B cell (primary cell): ENCODE measurements around the gene MRPL52. TPM values are rescaled to one million over a fixed set of nuclear protein-coding genes. Genes with fewer than 3 reads are reported as not detected.
A peak's percentile ranks its signal among the peaks of the same experiment; 100 is the strongest.

Source experiments
- ATAC-seq: fragments of 200-7000 bp; cut with Tn5 transposase; one replicate; pipeline ENCODE4 v1.10.0; 2021; ENCODE audit warnings: low read depth, mild to moderate bottlenecking, moderate number of reproducible peaks, moderate library complexity
- CTCF ChIA-PET: fragments of 350-600 bp; sonication (Branson Sonifier 250); formaldehyde crosslinking; loops from one replicate; lab custom pipeline; 2021; ENCODE audit warnings: antibody characterized with exemption, inconsistent platforms; lab: Charles Lee
- POLR2A ChIA-PET: fragments of 350-600 bp; sonication (Branson Sonifier 250); formaldehyde crosslinking; loops from one replicate; lab custom pipeline; 2021; ENCODE audit warnings: antibody characterized with exemption; lab: Charles Lee
- DNase-seq: peaks from one replicate; pipeline ENCODE4 v3.0.0; 2013
- H2AFZ ChIP-seq: 2 replicates; pipeline ENCODE4 v1.6.1; 2012; ENCODE audit warnings: mild to moderate bottlenecking, low read depth, low read length; ENCODE audit not compliant: insufficient read depth, poor library complexity, severe bottlenecking
- H3K27ac ChIP-seq, 2 donors: 1 replicate in 1 of 2; 2 replicates in 1 of 2; pipeline ENCODE4 v1.5.1; 2012 to 2013; ENCODE audit warnings: low read length in 2 of 2, mild to moderate bottlenecking in 2 of 2, moderate library complexity in 1 of 2
- H3K27me3 ChIP-seq, 4 experiments: fragments of 200-600 bp in 1 of 4; sonication (generic) in 1 of 4; replicated peaks in 1 of 4; 1 replicate in 2 of 4; 2 replicates in 2 of 4; pipeline versions ENCODE4 v1.6.1 to v1.7.0; 2013 to 2016; ENCODE audit warnings: low read length in 3 of 4, mild to moderate bottlenecking in 2 of 4, mixed read lengths in 1 of 4, moderate library complexity in 1 of 4; ENCODE audit not compliant: insufficient read depth in 4 of 4, control insufficient read depth in 3 of 4; ENCODE audit errors: control extremely low read depth in 1 of 4
- H3K36me3 ChIP-seq, 2 experiments: replicated peaks in 1 of 2; 1 replicate in 1 of 2; 2 replicates in 1 of 2; pipeline versions ENCODE4 v1.6.1 to v1.7.1; 2013; ENCODE audit warnings: low read length in 1 of 2; ENCODE audit not compliant: insufficient read depth in 2 of 2, control insufficient read depth in 1 of 2; ENCODE audit errors: control extremely low read depth in 1 of 2, extremely low read depth in 1 of 2
- H3K4me1 ChIP-seq, 2 donors: fragments of 200-600 bp in 1 of 2; sonication (generic) in 1 of 2; 1 replicate in 1 of 2; 2 replicates in 1 of 2; pipeline versions ENCODE4 v1.5.1 to v1.6.1; 2013 to 2017; ENCODE audit warnings: low read length in 2 of 2; ENCODE audit not compliant: control insufficient read depth in 2 of 2, insufficient read depth in 2 of 2
- H3K4me2 ChIP-seq: replicated peaks from 2 replicates; pipeline ENCODE3; 2012; ENCODE audit warnings: mild to moderate bottlenecking, low read depth, low read length; ENCODE audit not compliant: poor library complexity, severe bottlenecking
- H3K4me3 ChIP-seq, 5 experiments: fragments of 200-600 bp in 1 of 5; sonication (generic) in 1 of 5; 1 replicate in 3 of 5; 2 replicates in 2 of 5; pipeline versions ENCODE4 v1.5.1 to v1.7.0; 2011 to 2016; ENCODE audit warnings: low read length in 4 of 5, mild to moderate bottlenecking in 4 of 5, low read depth in 2 of 5, control low read depth in 1 of 5, moderate library complexity in 1 of 5; ENCODE audit not compliant: insufficient read depth in 1 of 5; ENCODE audit errors: control extremely low read depth in 1 of 5, extremely low read depth in 1 of 5
- H3K79me2 ChIP-seq: fragments of 200-600 bp; sonication (generic); one replicate; pipeline ENCODE4 v1.6.0; 2016; ENCODE audit warnings: low read length; ENCODE audit not compliant: control insufficient read depth, insufficient read depth
- H3K9ac ChIP-seq: fragments of 200-600 bp; sonication (generic); 2 replicates; pipeline ENCODE4 v1.6.1; 2017; ENCODE audit warnings: mild to moderate bottlenecking, low read length, moderate library complexity
- H3K9me3 ChIP-seq, 3 donors: one replicate each; pipeline versions ENCODE4 v1.6.1 to v1.7.1; 2013; ENCODE audit warnings: low read length in 2 of 3; ENCODE audit not compliant: control insufficient read depth in 2 of 3, insufficient read depth in 1 of 3; ENCODE audit errors: control extremely low read depth in 1 of 3
- H4K20me1 ChIP-seq: 2 replicates; pipeline ENCODE4 v1.6.0; 2012; ENCODE audit warnings: mild to moderate bottlenecking, low read length; ENCODE audit not compliant: insufficient read depth, control insufficient read depth, poor library complexity, severe bottlenecking
- H3K27ac Mint-ChIP-seq: one replicate; pipeline ENCODE4 v1.8.0; 2021; ENCODE audit warnings: mixed read lengths
- H3K27me3 Mint-ChIP-seq: one replicate; pipeline ENCODE4 v1.8.0; 2021; ENCODE audit warnings: mixed read lengths
- H3K4me1 Mint-ChIP-seq: one replicate; pipeline ENCODE4 v1.8.0; 2021; ENCODE audit warnings: mixed read lengths
- H3K4me3 Mint-ChIP-seq: one replicate; pipeline ENCODE4 v1.8.0; 2021; ENCODE audit warnings: mixed read lengths
- H3K9me3 Mint-ChIP-seq: one replicate; pipeline ENCODE4 v1.8.0; 2022; ENCODE audit warnings: mixed read lengths; ENCODE audit not compliant: insufficient read depth
- EZH2 ChIP-seq: IDR thresholded peaks from 2 replicates; pipeline ENCODE4 v1.6.1; 2012; ENCODE audit warnings: borderline replicate concordance, low read depth, mild to moderate bottlenecking, moderate library complexity, low read length; ENCODE audit not compliant: insufficient read depth, poor library complexity, severe bottlenecking
- WGBS: methylation state at CpG from one replicate; pipeline ENCODE4 v1.1.5; 2013; ENCODE audit warnings: missing lambda C conversion rate; ENCODE audit not compliant: insufficient coverage; 5-methylcytosine and 5-hydroxymethylcytosine counted together
- intact Hi-C: fragments of 100-400 bp; cut with micrococcal nuclease; formaldehyde crosslinking; loops from one replicate; pipeline ENCODE4 v1.10.0; 2022
- polyA plus RNA-seq: library from polyadenylated mRNA; depleted of rRNA; stranded (reverse); fragments of >200 nt; gene quantifications from 2 replicates; pipeline ENCODE4 v1.2.3, GENCODE V29; 2012
- total RNA-seq, 2 donors: library from RNA; stranded (reverse); fragments of 120-200 nt in 1 of 2; gene quantifications; 1 replicate in 1 of 2; 2 replicates in 1 of 2; pipeline versions ENCODE4 v1.2.3 to v1.2.4, GENCODE V29; 2013 to 2022
- TF ChIP-seq, protein P1 (sequence below): fragments of 200-600 bp; IDR thresholded peaks from one replicate; pipeline ENCODE4 v1.8.0; 2022; ENCODE audit warnings: antibody characterized with exemption, mild to moderate bottlenecking

Gene MRPL52
- total and polyA plus RNA-seq, 2 donors (not counting 1 experiment from before 2014, with no cell fraction given) = 37.4 to 91.6 TPM

DNA sequence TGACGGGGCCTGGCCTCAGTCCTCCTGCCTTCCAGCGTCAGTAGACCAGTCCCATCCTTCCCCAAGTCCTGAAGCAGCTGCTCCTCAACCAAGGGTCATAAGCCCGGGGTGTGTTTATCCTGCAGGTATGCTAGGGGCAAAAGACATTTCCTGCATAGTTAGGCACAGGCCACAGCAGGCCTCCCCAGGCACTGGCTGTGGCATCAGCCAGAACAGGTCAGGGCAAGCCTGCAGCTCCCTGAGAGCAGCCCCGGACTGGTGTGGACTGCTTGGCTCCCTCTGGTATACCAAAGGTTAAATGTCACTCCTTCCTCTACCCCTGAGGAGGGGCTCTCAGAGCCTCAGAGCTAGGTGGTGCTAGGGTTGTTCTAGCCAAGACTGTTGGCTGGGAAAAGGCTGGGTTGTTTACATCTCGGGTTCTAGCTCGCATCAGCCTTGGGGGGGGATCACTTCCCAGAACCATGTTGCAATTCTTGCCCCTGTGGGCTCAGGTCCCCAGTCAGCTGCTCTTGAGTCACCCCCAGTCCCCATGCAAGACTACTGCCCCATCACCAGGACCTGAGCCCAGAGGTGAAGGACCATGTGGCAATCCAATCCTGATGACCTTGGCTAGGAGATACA is 9.6 kb downstream of the MRPL52 start:
- intact Hi-C loops = no loop called here
- peaks cover 18 to 22% of the 10 kb centered on the region in 2 donors for H3K4me1 ChIP-seq
- H3K4me2 ChIP-seq = no peak overlapping the region
- H3K9ac ChIP-seq = no peak overlapping the region
- DNase-seq (no peak), ATAC-seq (no peak)
- H3K27me3 ChIP-seq = peaks cover 0 to 29% (median 11%) of the 10 kb centered on the region in 4 experiments
- H3K36me3 ChIP-seq = peaks cover 2 to 13% of the 10 kb centered on the region in 2 experiments
- no peaks in the 10 kb centered on the region for H4K20me1 ChIP-seq
- H2AFZ ChIP-seq = no peak overlapping the region
- Mint-ChIP-seq H3K4me3 (peak overlapping the region; percentile 14), H3K27ac (peak overlapping the region; percentile 62), H3K4me1 (peaks cover 19% of the 10 kb centered on the region), H3K9me3 (no peaks in the 10 kb centered on the region), H3K27me3 (peaks cover 4% of the 10 kb centered on the region)
- H3K27ac ChIP-seq = no peak overlapping the region
- POLR2A ChIA-PET = interaction anchor here (0.5 to 1.3 kb wide), 2 partner anchors 45 to 241 kb away, joined by 3 read pairs; partner anchors contain the start of gene ABHD4
- no peak for TF ChIP-seq EZH2
- TF ChIP-seq, protein P1, sequence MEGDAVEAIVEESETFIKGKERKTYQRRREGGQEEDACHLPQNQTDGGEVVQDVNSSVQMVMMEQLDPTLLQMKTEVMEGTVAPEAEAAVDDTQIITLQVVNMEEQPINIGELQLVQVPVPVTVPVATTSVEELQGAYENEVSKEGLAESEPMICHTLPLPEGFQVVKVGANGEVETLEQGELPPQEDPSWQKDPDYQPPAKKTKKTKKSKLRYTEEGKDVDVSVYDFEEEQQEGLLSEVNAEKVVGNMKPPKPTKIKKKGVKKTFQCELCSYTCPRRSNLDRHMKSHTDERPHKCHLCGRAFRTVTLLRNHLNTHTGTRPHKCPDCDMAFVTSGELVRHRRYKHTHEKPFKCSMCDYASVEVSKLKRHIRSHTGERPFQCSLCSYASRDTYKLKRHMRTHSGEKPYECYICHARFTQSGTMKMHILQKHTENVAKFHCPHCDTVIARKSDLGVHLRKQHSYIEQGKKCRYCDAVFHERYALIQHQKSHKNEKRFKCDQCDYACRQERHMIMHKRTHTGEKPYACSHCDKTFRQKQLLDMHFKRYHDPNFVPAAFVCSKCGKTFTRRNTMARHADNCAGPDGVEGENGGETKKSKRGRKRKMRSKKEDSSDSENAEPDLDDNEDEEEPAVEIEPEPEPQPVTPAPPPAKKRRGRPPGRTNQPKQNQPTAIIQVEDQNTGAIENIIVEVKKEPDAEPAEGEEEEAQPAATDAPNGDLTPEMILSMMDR = no peak
- 84% methylated on average over 5 of the region's 6 CpGs for WGBS
- H3K79me2 ChIP-seq = no peaks in the 10 kb centered on the region
- H3K4me3 ChIP-seq = no peak overlapping the region
- CTCF ChIA-PET = interaction anchor here (0.6 to 5.0 kb wide), 8 partner anchors 9 to 255 kb away, joined by 3 to 62 read pairs (median 6); no protein-coding TSS in a partner anchor
- H3K9me3 ChIP-seq = peaks cover 0 to 5% (median 0%) of the 10 kb centered on the region in 3 donors

DNA sequence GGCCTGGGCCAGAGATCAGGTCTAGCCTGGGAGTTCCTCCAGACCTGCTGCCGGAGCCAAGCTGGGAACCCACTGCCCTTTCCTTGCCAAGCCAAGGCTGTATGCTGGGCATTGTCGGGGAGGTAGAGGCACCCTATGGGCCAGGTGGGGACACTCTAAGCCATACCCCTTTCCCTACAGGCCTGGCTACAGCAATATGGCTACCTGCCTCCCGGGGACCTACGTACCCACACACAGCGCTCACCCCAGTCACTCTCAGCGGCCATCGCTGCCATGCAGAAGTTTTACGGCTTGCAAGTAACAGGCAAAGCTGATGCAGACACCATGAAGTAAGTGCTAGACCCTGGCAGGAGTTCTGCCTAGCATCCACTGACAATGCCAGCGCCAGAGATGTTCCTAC is 11.6 kb downstream of the MRPL52 start:
- H3K4me1 ChIP-seq = peaks cover 17 to 20% of the 10 kb centered on the region in 2 donors
- POLR2A ChIA-PET = interaction anchor here (1.1 kb wide), 1 partner anchor 12 kb away, joined by 3 read pairs; no protein-coding TSS in a partner anchor
- H3K79me2 ChIP-seq = no peaks in the 10 kb centered on the region
- no peak overlapping the region for H3K27ac ChIP-seq
- no peak overlapping the region for H3K9ac ChIP-seq
- H3K4me2 ChIP-seq = no peak overlapping the region
- DNase-seq (no peak), ATAC-seq (no peak)
- Mint-ChIP-seq H3K4me3 (no peak overlapping the region), H3K4me1 (peaks cover 11% of the 10 kb centered on the region), H3K9me3 (no peaks in the 10 kb centered on the region), H3K27ac (no peak overlapping the region), H3K27me3 (peaks cover 4% of the 10 kb centered on the region)
- no peaks in the 10 kb centered on the region for H3K36me3 ChIP-seq
- CTCF ChIA-PET = interaction anchor here (0.6 to 5.0 kb wide), 4 partner anchors 10 to 59 kb away, joined by 3 to 62 read pairs (median 3); no protein-coding TSS in a partner anchor
- no peaks in the 10 kb centered on the region for H4K20me1 ChIP-seq
- TF ChIP-seq EZH2 = no peak
- TF ChIP-seq, protein P1 = no peak
- no peak overlapping the region for H2AFZ ChIP-seq
- H3K4me3 ChIP-seq = no peak overlapping the region
- intact Hi-C loops = no loop called here
- H3K27me3 ChIP-seq = peaks cover 0 to 32% (median 11%) of the 10 kb centered on the region in 4 experiments
- peaks cover 0 to 5% (median 0%) of the 10 kb centered on the region in 3 donors for H3K9me3 ChIP-seq
- WGBS = 97% methylated on average over 9 of the region's 9 CpGs
